Thyroid gland (tissue), 4 donors: ENCODE measurements around the gene SPRING1.

Experiments used
- CTCF ChIP-seq, 6 experiments: fragments of 200-600 bp in 3 of 6; fragments of 450-650 bp in 3 of 6; sonication (generic) in 3 of 6; IDR thresholded peaks; one replicate each; pipeline ENCODE4 v1.5.1; 2016 to 2019; ENCODE audit warnings: antibody characterized with exemption in 6 of 6, mild to moderate bottlenecking in 2 of 6, inconsistent platforms in 1 of 6, moderate library complexity in 1 of 6
- POLR2A ChIP-seq, 2 donors: fragments of 450-650 bp; IDR thresholded peaks; one replicate each; pipeline ENCODE4 v1.6.1; 2017; ENCODE audit warnings: antibody characterized with exemption in 2 of 2, mild to moderate bottlenecking in 2 of 2, moderate library complexity in 1 of 2

- TF ChIP-seq CTCF (IDR thresholded peaks at IDR 0.05) (peak in 1 of 6 experiments; percentile 11), POLR2A (IDR thresholded peaks at IDR 0.05) (no peak)
These were observed 24.3 kb downstream of the SPRING1 start for GRCh38 chr12:116713527-116713926.
